GM10847 (cell line): ENCODE measurements around the gene KIF25.

Experiments
- POLR2A ChIP-seq: IDR thresholded peaks from 2 replicates; pipeline ENCODE4 v1.6.1; 2011; ENCODE audit not compliant: insufficient read length; ENCODE audit errors: extremely low read depth

KIF25 gene

GRCh38 chr6:167987396-167988153 lies 9.9 kb upstream of the KIF25 start:
- TF ChIP-seq POLR2A = no peak

- TF ChIP-seq POLR2A = no peak
Observed at GRCh38 chr6:167988154-167988495, 9.3 kb upstream of the KIF25 start.

GRCh38 chr6:167988945-167989841 lies 8.3 kb upstream of the KIF25 start:
- TF ChIP-seq POLR2A = no peak

GRCh38 chr6:167990016-167990945 lies 7.2 kb upstream of the KIF25 start:
- no peak for TF ChIP-seq POLR2A

GRCh38 chr6:167993169-167993568 lies 4.3 kb upstream of the KIF25 start:
- no peak for TF ChIP-seq POLR2A

- TF ChIP-seq POLR2A = no peak
Observed at GRCh38 chr6:167993831-167994230, 3.6 kb upstream of the KIF25 start.

GRCh38 chr6:167995302-167995701 lies 2.2 kb upstream of the KIF25 start:
- no peak for TF ChIP-seq POLR2A

GRCh38 chr6:167995731-167996151 lies 1.7 kb upstream of the KIF25 start:
- TF ChIP-seq POLR2A = no peak

GRCh38 chr6:167996424-167997199 lies 859 bp upstream of the KIF25 start:
- no peak for TF ChIP-seq POLR2A

GRCh38 chr6:167998215-167998614 lies 744 bp downstream of the KIF25 start:
- TF ChIP-seq POLR2A = no peak

GRCh38 chr6:168000198-168001028 lies 2.9 kb downstream of the KIF25 start:
- TF ChIP-seq POLR2A = no peak

- TF ChIP-seq POLR2A = no peak
Observed at GRCh38 chr6:168001029-168001332, 3.5 kb downstream of the KIF25 start.

GRCh38 chr6:168002804-168003203 lies 5.3 kb downstream of the KIF25 start:
- TF ChIP-seq POLR2A = no peak

GRCh38 chr6:168004023-168004422 lies 6.6 kb downstream of the KIF25 start:
- TF ChIP-seq POLR2A = no peak
